Suprapubic skin (tissue), 4 donors: ENCODE data around the gene CABLES1.

ENCODE experiments used
- EP300 ChIP-seq: sonication (generic); formaldehyde crosslinking; IDR thresholded peaks from one replicate; pipeline ENCODE4 v1.6.1; 2017; ENCODE audit warnings: antibody characterized with exemption
- POLR2A ChIP-seq, 2 donors: fragments of 450-650 bp; IDR thresholded peaks; one replicate each; pipeline ENCODE4 v1.6.1; 2017; ENCODE audit warnings: antibody characterized with exemption in 2 of 2, mild to moderate bottlenecking in 2 of 2, moderate library complexity in 2 of 2
- POLR2AphosphoS5 ChIP-seq, 3 donors: sonication (generic); formaldehyde crosslinking; IDR thresholded peaks; one replicate each; pipeline ENCODE4 v1.6.1; 2017; ENCODE audit warnings: antibody characterized with exemption in 3 of 3
- TF ChIP-seq, protein P1 (sequence below), 2 donors: fragments of 200-600 bp in 1 of 2; fragments of 450-650 bp in 1 of 2; sonication (generic) in 1 of 2; IDR thresholded peaks; one replicate each; pipeline ENCODE4 v1.5.1; 2016 to 2019; ENCODE audit warnings: antibody characterized with exemption in 2 of 2, mild to moderate bottlenecking in 1 of 2, moderate library complexity in 1 of 2

- no peak for TF ChIP-seq POLR2AphosphoS5 (IDR thresholded peaks at IDR 0.05)
- TF ChIP-seq, protein P1, sequence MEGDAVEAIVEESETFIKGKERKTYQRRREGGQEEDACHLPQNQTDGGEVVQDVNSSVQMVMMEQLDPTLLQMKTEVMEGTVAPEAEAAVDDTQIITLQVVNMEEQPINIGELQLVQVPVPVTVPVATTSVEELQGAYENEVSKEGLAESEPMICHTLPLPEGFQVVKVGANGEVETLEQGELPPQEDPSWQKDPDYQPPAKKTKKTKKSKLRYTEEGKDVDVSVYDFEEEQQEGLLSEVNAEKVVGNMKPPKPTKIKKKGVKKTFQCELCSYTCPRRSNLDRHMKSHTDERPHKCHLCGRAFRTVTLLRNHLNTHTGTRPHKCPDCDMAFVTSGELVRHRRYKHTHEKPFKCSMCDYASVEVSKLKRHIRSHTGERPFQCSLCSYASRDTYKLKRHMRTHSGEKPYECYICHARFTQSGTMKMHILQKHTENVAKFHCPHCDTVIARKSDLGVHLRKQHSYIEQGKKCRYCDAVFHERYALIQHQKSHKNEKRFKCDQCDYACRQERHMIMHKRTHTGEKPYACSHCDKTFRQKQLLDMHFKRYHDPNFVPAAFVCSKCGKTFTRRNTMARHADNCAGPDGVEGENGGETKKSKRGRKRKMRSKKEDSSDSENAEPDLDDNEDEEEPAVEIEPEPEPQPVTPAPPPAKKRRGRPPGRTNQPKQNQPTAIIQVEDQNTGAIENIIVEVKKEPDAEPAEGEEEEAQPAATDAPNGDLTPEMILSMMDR (IDR thresholded peaks at IDR 0.05), result no peak
- TF ChIP-seq POLR2A (IDR thresholded peaks at IDR 0.05), result no peak
- TF ChIP-seq EP300, result no peak
Observed at GRCh38 chr18:23177433-23178072, 42.3 kb downstream of the CABLES1 start.
